Cardiac muscle cell (in vitro differentiated cells and primary cell): ENCODE results near the gene LILRB5. TPM values are rescaled to one million over a fixed set of nuclear protein-coding genes. Genes with fewer than 3 reads are reported as not detected.

Experiments used
- DNase-seq, 2 donors: peaks; one replicate each; pipeline versions ENCODE4 v3.0.0 to v3.0.0-alpha.2; 2010 to 2017; ENCODE audit warnings: low read depth in 1 of 2, low spot score in 1 of 2
- H3K27ac ChIP-seq: fragments of 200-600 bp; sonication (generic); 2 replicates; pipeline ENCODE4 v1.5.1; 2016
- H3K27me3 ChIP-seq: fragments of 200-600 bp; sonication (generic); 2 replicates; pipeline ENCODE4 v1.6.0; 2016; ENCODE audit warnings: control low read depth
- H3K36me3 ChIP-seq: fragments of 200-600 bp; sonication (generic); 2 replicates; pipeline ENCODE4 v1.5.1; 2016; ENCODE audit warnings: control low read depth
- H3K4me1 ChIP-seq: fragments of 200-600 bp; sonication (generic); 2 replicates; pipeline ENCODE4 v1.8.1; 2017; ENCODE audit warnings: low read depth, mild to moderate bottlenecking, mixed run types
- H3K4me3 ChIP-seq: fragments of 200-600 bp; sonication (generic); 2 replicates; pipeline ENCODE4 v1.5.1; 2016; ENCODE audit warnings: mild to moderate bottlenecking
- H3K9me3 ChIP-seq: fragments of 200-600 bp; sonication (generic); 2 replicates; pipeline ENCODE4 v1.5.1; 2017; ENCODE audit warnings: low read depth, mild to moderate bottlenecking, control low read depth
- CTCF ChIP-seq: IDR thresholded peaks from 2 replicates; pipeline ENCODE4 v1.5.1; 2012; ENCODE audit warnings: low read depth, mild to moderate bottlenecking, low read length
- polyA plus RNA-seq: library from polyadenylated mRNA; unstranded; fragments of >200 nt; fragmentation: Nextera tagmentation; extraction: Ambion mirVana; gene quantifications from 2 replicates; pipeline ENCODE4 v1.2.1, GENCODE V29; 2016
- total RNA-seq: library from RNA; depleted of rRNA; stranded (reverse); fragments of >200 nt; gene quantifications from 2 replicates; pipeline ENCODE4 v1.2.3, GENCODE V29; 2016

The LILRB5 gene
- total and polyA plus RNA-seq, 2 experiments from 2014 or later: not detected

GRCh38 chr19:54254195-54254906, 2.7 kb downstream of the LILRB5 start:
- H3K27me3 ChIP-seq: peaks cover 7% of the 10 kb centered on the region
- no peaks in the 10 kb centered on the region for H3K36me3 ChIP-seq
- H3K27ac ChIP-seq: no peak overlapping the region
- DNase-seq: no peak
- TF ChIP-seq CTCF: no peak
- H3K4me1 ChIP-seq: no peaks in the 10 kb centered on the region
- no peaks in the 10 kb centered on the region for H3K9me3 ChIP-seq
- H3K4me3 ChIP-seq: no peak overlapping the region

DNA sequence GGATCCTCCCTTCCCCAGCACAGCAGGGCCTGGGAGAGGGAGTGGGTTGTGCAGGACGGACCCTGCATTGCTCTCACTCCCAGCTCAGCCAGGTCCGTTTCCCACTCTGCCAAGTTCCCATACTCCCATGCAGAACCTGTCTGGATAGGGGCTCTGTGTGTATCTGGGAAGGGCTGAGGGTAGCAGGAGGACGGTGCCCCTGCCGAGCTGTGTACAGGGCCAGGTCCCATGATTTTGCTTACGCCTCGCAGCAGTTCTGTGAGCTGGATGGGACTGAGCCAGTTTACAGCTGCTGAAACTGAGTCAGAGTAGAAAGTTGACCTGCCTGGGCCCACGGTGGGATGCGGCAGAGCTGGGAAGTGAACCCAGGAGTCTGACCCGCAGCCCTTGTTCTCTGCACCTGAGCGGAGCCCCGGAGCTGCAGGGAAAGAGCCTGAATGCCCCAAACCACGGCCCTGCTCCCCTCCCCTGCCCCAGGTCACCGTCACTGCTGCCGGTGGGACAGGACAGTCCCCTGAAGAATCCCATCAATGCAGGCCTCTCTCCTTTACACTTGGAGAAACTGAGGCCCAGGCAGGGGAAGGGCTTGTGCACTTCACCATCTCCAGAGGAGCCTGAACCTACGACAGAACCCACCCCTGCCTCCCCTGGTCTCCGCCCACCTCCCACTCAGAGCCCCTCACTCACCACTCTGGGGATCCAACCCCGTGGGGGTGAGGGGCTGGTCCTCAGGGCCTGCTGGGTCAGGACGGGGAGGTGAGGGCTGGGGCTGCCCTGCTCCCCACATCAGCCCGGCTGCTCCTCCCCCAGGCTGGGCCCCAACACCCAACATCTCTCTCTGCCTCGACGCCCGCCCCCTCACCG, 3.5 kb downstream of the LILRB5 start:
- H3K36me3 ChIP-seq: no peaks in the 10 kb centered on the region
- DNase-seq: no peak
- peaks cover 7% of the 10 kb centered on the region for H3K27me3 ChIP-seq
- H3K9me3 ChIP-seq: no peaks in the 10 kb centered on the region
- no peak for TF ChIP-seq CTCF
- H3K27ac ChIP-seq: no peak overlapping the region
- H3K4me1 ChIP-seq: no peaks in the 10 kb centered on the region
- no peak overlapping the region for H3K4me3 ChIP-seq

- no peak for TF ChIP-seq CTCF
- Histone ChIP-seq H3K27me3 (peaks cover 7% of the 10 kb centered on the region), H3K4me3 (no peak overlapping the region), H3K27ac (no peak overlapping the region), H3K4me1 (no peaks in the 10 kb centered on the region), H3K9me3 (no peaks in the 10 kb centered on the region), H3K36me3 (no peaks in the 10 kb centered on the region)
- no peak for DNase-seq
Observed at GRCh38 chr19:54252845-54253244, 4.2 kb downstream of the LILRB5 start.

- peaks cover under 1% of the 10 kb centered on the region for H3K27me3 ChIP-seq
- no peak for DNase-seq
- H3K27ac ChIP-seq: no peak overlapping the region
- H3K36me3 ChIP-seq: no peaks in the 10 kb centered on the region
- TF ChIP-seq CTCF: no peak
- H3K4me3 ChIP-seq: no peak overlapping the region
- H3K9me3 ChIP-seq: no peaks in the 10 kb centered on the region
- H3K4me1 ChIP-seq: no peaks in the 10 kb centered on the region
Observed at GRCh38 chr19:54252243-54252642, 4.8 kb downstream of the LILRB5 start.

DNA sequence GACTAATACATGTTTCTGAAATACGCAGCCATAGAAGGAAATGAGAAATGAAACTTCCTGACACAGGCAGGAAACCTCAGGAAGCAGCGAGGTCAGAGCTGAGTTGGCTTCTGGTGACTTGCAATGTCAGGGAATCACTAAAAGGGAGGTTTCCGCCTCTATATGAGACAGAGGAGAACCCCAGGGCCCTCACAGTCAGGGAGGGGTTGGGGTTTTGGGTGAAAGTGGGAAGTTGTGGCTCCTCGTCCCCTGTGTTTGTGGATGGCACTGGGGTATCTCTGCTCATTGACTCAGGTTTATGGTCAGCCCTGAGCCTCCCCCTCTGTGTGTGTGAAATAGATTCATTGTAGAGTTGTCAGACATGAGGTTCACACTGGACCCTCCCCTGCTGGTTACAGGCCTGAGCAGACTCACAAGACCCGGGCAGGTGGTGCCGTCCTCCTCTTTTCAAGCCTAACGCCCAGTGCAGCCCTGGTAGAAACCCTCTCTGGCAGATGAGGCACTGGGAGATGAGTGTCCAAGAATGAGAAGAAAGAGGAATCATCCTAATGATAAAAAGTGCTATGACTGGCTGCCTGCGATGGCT, 9.0 kb downstream of the LILRB5 start:
- H3K27me3 ChIP-seq: no peaks in the 10 kb centered on the region
- DNase-seq: peak in 1 of 2 donors; percentile 37
- H3K9me3 ChIP-seq: no peaks in the 10 kb centered on the region
- no peak overlapping the region for H3K4me3 ChIP-seq
- no peak for TF ChIP-seq CTCF
- no peaks in the 10 kb centered on the region for H3K4me1 ChIP-seq
- no peaks in the 10 kb centered on the region for H3K36me3 ChIP-seq
- no peak overlapping the region for H3K27ac ChIP-seq
